Neural cell (in vitro differentiated cells): Measurements from ENCODE around the gene ITGB3.

Source experiments
- EZH2 ChIP-seq: fragments of 200-600, 300-800 bp; shearing (Covaris generic), sonication (generic); IDR thresholded peaks from 2 replicates; pipeline ENCODE4 v1.6.1; 2014; ENCODE audit warnings: antibody characterized with exemption, low read length, borderline replicate concordance, mild to moderate bottlenecking; ENCODE audit not compliant: insufficient read depth, poor library complexity, severe bottlenecking
- POLR2AphosphoS5 ChIP-seq: IDR thresholded peaks from 2 replicates; pipeline ENCODE4 v1.6.1; 2012
- TF ChIP-seq, protein P1 (sequence below): fragments of 450-650 bp; IDR thresholded peaks from 2 replicates; pipeline ENCODE4 v1.5.1; 2014; ENCODE audit warnings: antibody characterized with exemption, mild to moderate bottlenecking, moderate library complexity; ENCODE audit not compliant: poor library complexity, severe bottlenecking

DNA sequence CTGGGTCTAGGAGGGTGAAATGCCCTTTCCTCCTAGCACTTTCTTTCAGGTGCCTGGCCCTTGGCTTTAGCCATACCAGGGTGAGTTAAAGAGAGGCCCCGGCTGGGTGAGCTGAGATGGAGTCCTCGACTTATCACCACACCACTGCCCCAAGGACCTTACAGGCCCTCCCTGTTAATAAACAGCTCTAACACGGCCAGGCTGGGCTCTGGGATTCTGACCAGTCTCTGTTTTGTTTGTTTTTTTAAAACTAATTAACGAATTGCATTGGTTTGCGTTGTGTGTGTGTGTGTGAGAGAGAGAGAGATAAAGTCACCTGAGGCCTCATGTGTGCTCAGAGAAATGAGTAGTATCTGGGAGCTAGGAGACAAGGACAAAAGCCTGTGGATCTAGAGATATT, 30.2 kb upstream of the ITGB3 start:
- TF ChIP-seq POLR2AphosphoS5 (no peak), EZH2 (no peak)
- TF ChIP-seq, protein P1, sequence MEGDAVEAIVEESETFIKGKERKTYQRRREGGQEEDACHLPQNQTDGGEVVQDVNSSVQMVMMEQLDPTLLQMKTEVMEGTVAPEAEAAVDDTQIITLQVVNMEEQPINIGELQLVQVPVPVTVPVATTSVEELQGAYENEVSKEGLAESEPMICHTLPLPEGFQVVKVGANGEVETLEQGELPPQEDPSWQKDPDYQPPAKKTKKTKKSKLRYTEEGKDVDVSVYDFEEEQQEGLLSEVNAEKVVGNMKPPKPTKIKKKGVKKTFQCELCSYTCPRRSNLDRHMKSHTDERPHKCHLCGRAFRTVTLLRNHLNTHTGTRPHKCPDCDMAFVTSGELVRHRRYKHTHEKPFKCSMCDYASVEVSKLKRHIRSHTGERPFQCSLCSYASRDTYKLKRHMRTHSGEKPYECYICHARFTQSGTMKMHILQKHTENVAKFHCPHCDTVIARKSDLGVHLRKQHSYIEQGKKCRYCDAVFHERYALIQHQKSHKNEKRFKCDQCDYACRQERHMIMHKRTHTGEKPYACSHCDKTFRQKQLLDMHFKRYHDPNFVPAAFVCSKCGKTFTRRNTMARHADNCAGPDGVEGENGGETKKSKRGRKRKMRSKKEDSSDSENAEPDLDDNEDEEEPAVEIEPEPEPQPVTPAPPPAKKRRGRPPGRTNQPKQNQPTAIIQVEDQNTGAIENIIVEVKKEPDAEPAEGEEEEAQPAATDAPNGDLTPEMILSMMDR = no peak
